H9 (cell line): ENCODE data around the gene EHD4. TPM values are rescaled to one million over a fixed set of nuclear protein-coding genes. Genes with fewer than 3 reads are reported as not detected.

Source experiments
- DNase-seq: peaks from one replicate; pipeline ENCODE4 v3.0.0-alpha.2; 2017
- H2AFZ ChIP-seq: one replicate; pipeline ENCODE4 v1.6.1; 2013; ENCODE audit warnings: mild to moderate bottlenecking, low read length, control low read depth, moderate library complexity
- H2AK5ac ChIP-seq: 2 replicates; pipeline ENCODE4 v1.6.1; 2013; ENCODE audit warnings: low read length, control low read depth, mixed read lengths; ENCODE audit not compliant: insufficient read length
- H2BK120ac ChIP-seq: one replicate; pipeline ENCODE4 v1.6.1; 2013; ENCODE audit warnings: low read depth, mild to moderate bottlenecking, low read length, control low read depth, inconsistent platforms; ENCODE audit not compliant: poor library complexity, severe bottlenecking
- H2BK12ac ChIP-seq: 2 replicates; pipeline ENCODE4 v1.6.1; 2013; ENCODE audit warnings: low read length, control low read depth, mixed read lengths, low read depth; ENCODE audit not compliant: insufficient read length
- H2BK15ac ChIP-seq: 2 replicates; pipeline ENCODE4 v1.6.1; 2013; ENCODE audit warnings: low read depth, low read length, control low read depth
- H2BK20ac ChIP-seq: one replicate; pipeline ENCODE4 v1.6.1; 2013; ENCODE audit warnings: low read depth, mild to moderate bottlenecking, low read length, control low read depth, inconsistent platforms; ENCODE audit not compliant: poor library complexity, severe bottlenecking
- H2BK5ac ChIP-seq: 2 replicates; pipeline ENCODE4 v1.6.1; 2013; ENCODE audit warnings: low read length, control low read depth, mixed read lengths; ENCODE audit not compliant: insufficient read length
- H3K14ac ChIP-seq: 2 replicates; pipeline ENCODE4 v1.6.1; 2013; ENCODE audit warnings: low read length, control low read depth; ENCODE audit not compliant: insufficient read depth
- H3K18ac ChIP-seq: 2 replicates; pipeline ENCODE4 v1.6.1; 2013; ENCODE audit warnings: low read depth, mild to moderate bottlenecking, mixed read lengths, low read length, control low read depth; ENCODE audit not compliant: insufficient read length
- H3K23ac ChIP-seq: 2 replicates; pipeline ENCODE4 v1.6.1; 2013; ENCODE audit warnings: low read length, control low read depth, mixed read lengths, low read depth; ENCODE audit not compliant: insufficient read length
- H3K23me2 ChIP-seq: 2 replicates; pipeline ENCODE4 v1.6.1; 2013; ENCODE audit warnings: low read depth, mild to moderate bottlenecking, mixed read lengths, low read length, control low read depth; ENCODE audit not compliant: insufficient read length, poor library complexity, severe bottlenecking
- H3K27ac ChIP-seq: 2 replicates; pipeline ENCODE4 v1.5.1; 2013; ENCODE audit warnings: low read length, control low read depth, mixed read lengths, low read depth; ENCODE audit not compliant: insufficient read length
- H3K27me3 ChIP-seq: 2 replicates; pipeline ENCODE4 v1.6.1; 2013; ENCODE audit warnings: low read length, control low read depth, inconsistent platforms; ENCODE audit not compliant: insufficient read depth
- H3K4ac ChIP-seq: 2 replicates; pipeline ENCODE4 v1.6.1; 2013; ENCODE audit warnings: low read depth, mild to moderate bottlenecking, control low read depth, inconsistent platforms, low read length, moderate library complexity
- H3K4me1 ChIP-seq: 2 replicates; pipeline ENCODE4 v1.6.1; 2013; ENCODE audit warnings: low read length, control low read depth, inconsistent platforms; ENCODE audit not compliant: insufficient read depth
- H3K4me2 ChIP-seq: 2 replicates; pipeline ENCODE4 v1.6.1; 2013; ENCODE audit warnings: low read length, control low read depth, mixed read lengths; ENCODE audit not compliant: insufficient read length, insufficient read depth
- H3K56ac ChIP-seq: 2 replicates; pipeline ENCODE4 v1.6.1; 2013; ENCODE audit warnings: low read depth, mild to moderate bottlenecking, mixed read lengths, low read length, control low read depth; ENCODE audit not compliant: insufficient read length
- H3K79me1 ChIP-seq: 2 replicates; pipeline ENCODE4 v1.6.1; 2013; ENCODE audit warnings: low read depth, mild to moderate bottlenecking, moderate library complexity, low read length, control low read depth, inconsistent platforms; ENCODE audit not compliant: insufficient read depth, poor library complexity, severe bottlenecking
- H3K79me2 ChIP-seq: 2 replicates; pipeline ENCODE4 v1.6.1; 2013; ENCODE audit warnings: low read length, control low read depth, inconsistent platforms; ENCODE audit not compliant: insufficient read depth
- H3K9ac ChIP-seq: 2 replicates; pipeline ENCODE4 v1.6.1; 2013; ENCODE audit warnings: low read length, control low read depth, mixed read lengths; ENCODE audit not compliant: insufficient read length; ENCODE audit errors: extremely low read depth
- H3K9me3 ChIP-seq: one replicate; pipeline ENCODE4 v1.6.1; 2013; ENCODE audit warnings: low read depth, low read length, inconsistent platforms; ENCODE audit not compliant: control insufficient read depth
- H3T11ph ChIP-seq: one replicate; pipeline ENCODE4 v1.6.1; 2013; ENCODE audit warnings: mild to moderate bottlenecking, low read length, control low read depth, inconsistent platforms
- H4K20me1 ChIP-seq: one replicate; pipeline ENCODE4 v1.6.1; 2013; ENCODE audit not compliant: control insufficient read depth, insufficient read length, insufficient read depth
- H4K5ac ChIP-seq: 2 replicates; pipeline ENCODE4 v1.6.1; 2013; ENCODE audit warnings: low read depth, mild to moderate bottlenecking, mixed read lengths, low read length, control low read depth; ENCODE audit not compliant: insufficient read length
- H4K8ac ChIP-seq: replicated peaks from 2 replicates; pipeline ENCODE4 v1.6.1; 2013; ENCODE audit warnings: low read length, control low read depth, mixed read lengths, low read depth; ENCODE audit not compliant: insufficient read length
- H4K91ac ChIP-seq: 2 replicates; pipeline ENCODE4 v1.6.1; 2013; ENCODE audit warnings: low read depth, mild to moderate bottlenecking, moderate library complexity, mixed read lengths, low read length, control low read depth; ENCODE audit not compliant: insufficient read length
- H3K27ac Mint-ChIP-seq, 3 experiments: 2 replicates in 2 of 3; 3 replicates in 1 of 3; pipeline ENCODE4 v1.8.0; 2020 to 2021; ENCODE audit warnings: mixed read lengths in 3 of 3, mild to moderate bottlenecking in 1 of 3, moderate library complexity in 1 of 3
- H3K27me3 Mint-ChIP-seq: 2 replicates; pipeline ENCODE4 v1.8.0; 2021; ENCODE audit warnings: low read depth, mild to moderate bottlenecking, moderate library complexity, mixed read lengths
- H3K36me3 Mint-ChIP-seq, 3 experiments: 2 replicates in 2 of 3; 3 replicates in 1 of 3; pipeline ENCODE4 v1.8.0; 2020 to 2021; ENCODE audit warnings: low read depth in 3 of 3, mixed read lengths in 3 of 3; ENCODE audit not compliant: insufficient read depth in 1 of 3
- H3K4me1 Mint-ChIP-seq, 2 experiments: 2 replicates each; pipeline ENCODE4 v1.8.0; 2020; ENCODE audit warnings: mixed read lengths in 2 of 2
- H3K4me3 Mint-ChIP-seq, 2 experiments: 2 replicates in 1 of 2; 3 replicates in 1 of 2; pipeline ENCODE4 v1.8.0; 2020 to 2021; ENCODE audit warnings: mild to moderate bottlenecking in 2 of 2, mixed read lengths in 2 of 2, moderate library complexity in 1 of 2
- H3K9me3 Mint-ChIP-seq, 2 experiments: 2 replicates in 1 of 2; 3 replicates in 1 of 2; pipeline ENCODE4 v1.8.0; 2020; ENCODE audit warnings: mild to moderate bottlenecking in 2 of 2, mixed read lengths in 2 of 2, moderate library complexity in 1 of 2
- CTCF ChIP-seq: fragments of 200-600 bp; sonication (generic); conservative IDR thresholded peaks from 3 replicates; pipeline ENCODE4 v1.8.0; 2021; ENCODE audit warnings: antibody characterized with exemption, mild to moderate bottlenecking
- WGBS: extraction: QIAGEN DNeasy Blood & Tissue Kit; methylation state at CpG from one replicate; pipeline ENCODE4 v1.1.7; 2013; ENCODE audit warnings: missing lambda C conversion rate, low lambda C conversion rate, mixed read lengths; ENCODE audit not compliant: insufficient read length; ENCODE audit errors: extremely low coverage; 5-methylcytosine and 5-hydroxymethylcytosine counted together
- total RNA-seq: library from RNA; stranded (reverse); gene quantifications from 2 replicates; pipeline ENCODE4 v1.2.1, GENCODE V29; 2021

EHD4 gene
- total RNA-seq, 1 experiment from 2014 or later, result 22.9 TPM

DNA sequence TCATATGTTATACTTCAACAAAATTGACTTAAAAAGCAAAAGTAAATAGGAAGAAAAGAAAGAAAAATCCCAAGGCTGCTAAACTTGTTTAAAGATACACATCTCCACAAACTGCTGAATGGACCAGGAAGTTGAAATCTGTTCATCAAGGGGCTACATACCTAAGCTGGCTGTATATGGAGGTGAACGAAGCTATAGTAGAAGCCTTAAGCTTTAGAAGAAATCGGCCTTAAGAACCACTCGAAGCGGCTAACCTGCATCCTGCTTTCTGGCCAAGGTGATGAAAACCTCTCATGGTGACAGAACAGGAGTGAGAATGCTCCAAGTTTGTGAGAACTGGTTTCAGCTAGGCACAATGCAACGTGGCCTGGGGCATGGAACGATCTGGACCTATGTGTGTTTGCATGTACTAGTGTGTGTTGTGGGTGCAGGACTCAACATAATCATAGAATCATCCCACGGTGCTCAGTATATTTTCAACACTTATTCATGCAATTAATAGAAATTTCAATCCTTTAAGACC is 47.2 kb downstream of the EHD4 start:
- H2BK20ac ChIP-seq, result no peak overlapping the region
- no peak overlapping the region for H4K5ac ChIP-seq
- no peaks in the 10 kb centered on the region for H3K9me3 ChIP-seq
- Mint-ChIP-seq H3K27me3 (no peaks in the 10 kb centered on the region), H3K9me3 (no peaks in the 10 kb centered on the region), H3K4me3 (no peak overlapping the region), H3K27ac (no peak overlapping the region), H3K36me3 (peaks cover 0 to 11% (median 0%) of the 10 kb centered on the region in 3 experiments; a peak in 3 of 7 replicates), H3K4me1 (peaks cover under 1 to 11% of the 10 kb centered on the region in 2 experiments; a peak in 3 of 4 replicates)
- no peak for DNase-seq
- H4K8ac ChIP-seq, result no peak overlapping the region
- no peaks in the 10 kb centered on the region for H3K4me1 ChIP-seq
- no peak overlapping the region for H2BK12ac ChIP-seq
- H3K27me3 ChIP-seq, result no peaks in the 10 kb centered on the region
- no peak overlapping the region for H2BK5ac ChIP-seq
- H2BK120ac ChIP-seq, result no peak overlapping the region
- no peak overlapping the region for H3K18ac ChIP-seq
- no peak overlapping the region for H3K4ac ChIP-seq
- H3K9ac ChIP-seq, result no peak overlapping the region
- H3K79me2 ChIP-seq, result no peaks in the 10 kb centered on the region
- no peaks in the 10 kb centered on the region for H3K79me1 ChIP-seq
- H3K23ac ChIP-seq, result no peak overlapping the region
- H3K4me2 ChIP-seq, result no peak overlapping the region
- no peak overlapping the region for H3K27ac ChIP-seq
- no peak for TF ChIP-seq CTCF
- no peak overlapping the region for H3T11ph ChIP-seq
- H3K56ac ChIP-seq, result no peak overlapping the region
- no peak overlapping the region for H2AK5ac ChIP-seq
- H2BK15ac ChIP-seq, result no peak overlapping the region
- H4K20me1 ChIP-seq, result no peaks in the 10 kb centered on the region
- no peaks in the 10 kb centered on the region for H3K23me2 ChIP-seq
- H3K14ac ChIP-seq, result no peak overlapping the region
- WGBS, result no CpG with 5 or more reads among the region's 7 CpGs
- H4K91ac ChIP-seq, result no peak overlapping the region
- no peak overlapping the region for H2AFZ ChIP-seq
